Tibial artery (tissue), 4 donors: ENCODE data around the gene SCEL.

Source experiments
- DNase-seq, 2 donors: peaks; one replicate each; pipeline ENCODE4 v3.0.0-alpha.2; 2019
- H3K27ac ChIP-seq, 2 donors: fragments of 200-600 bp; sonication (generic) in 1 of 2; 1 replicate in 1 of 2; 2 replicates in 1 of 2; pipeline ENCODE4 v1.5.1; 2018 to 2019; ENCODE audit warnings: mild to moderate bottlenecking in 1 of 2
- H3K27me3 ChIP-seq, 2 donors: fragments of 200-600 bp; sonication (generic) in 1 of 2; one replicate each; pipeline versions ENCODE4 v1.5.1 to v1.6.0; 2016 to 2019
- H3K36me3 ChIP-seq, 3 donors: fragments of 200-600 bp; sonication (generic) in 2 of 3; one replicate each; pipeline ENCODE4 v1.5.1; 2016 to 2019; ENCODE audit warnings: mild to moderate bottlenecking in 2 of 3
- H3K4me1 ChIP-seq, 4 donors: fragments of 200-600 bp; sonication (generic) in 2 of 4; 1 replicate in 3 of 4; 2 replicates in 1 of 4; pipeline ENCODE4 v1.5.1; 2016 to 2019
- H3K4me3 ChIP-seq, 2 donors: fragments of 200-600 bp; sonication (generic) in 1 of 2; 1 replicate in 1 of 2; 2 replicates in 1 of 2; pipeline ENCODE4 v1.5.1; 2018 to 2019; ENCODE audit warnings: mild to moderate bottlenecking in 2 of 2
- H3K9me3 ChIP-seq, 3 donors: fragments of 200-600 bp; sonication (generic) in 1 of 3; one replicate each; pipeline ENCODE4 v1.5.1; 2016 to 2019
- intact Hi-C: fragments of 100-400 bp; cut with DNase I; formaldehyde crosslinking; loops from one replicate; pipeline ENCODE4 v1.15.0; 2023; ENCODE audit warnings: low total_unique reads
- TF ChIP-seq, protein P1 (sequence below), 2 experiments: fragments of 200-600 bp in 1 of 2; fragments of 450-650 bp in 1 of 2; IDR thresholded peaks; one replicate each; pipeline ENCODE4 v1.5.1; 2017 to 2019; ENCODE audit warnings: antibody characterized with exemption in 2 of 2, mild to moderate bottlenecking in 1 of 2, moderate library complexity in 1 of 2

The SCEL gene

DNA sequence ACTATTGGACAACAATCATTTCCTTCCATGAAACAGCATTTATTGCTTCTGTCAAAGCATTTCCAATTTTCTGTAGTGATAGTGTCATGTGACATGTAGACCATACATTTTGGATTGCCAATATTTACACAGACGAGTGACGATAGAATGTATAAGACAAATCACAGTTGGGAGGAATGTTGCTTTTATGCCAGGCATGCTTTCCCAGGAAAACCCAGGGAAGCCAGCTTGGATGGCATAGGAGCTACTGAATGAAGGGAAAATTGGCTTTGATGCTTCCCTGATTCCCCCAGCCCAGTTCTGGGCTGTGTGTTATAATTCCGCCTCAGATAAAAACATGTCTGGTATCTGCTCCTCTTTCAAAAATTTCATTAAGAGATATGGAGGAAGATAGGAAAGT lies 22.5 kb downstream of the SCEL start:
- intact Hi-C loops, result no loop called here
- Histone ChIP-seq H3K4me3 (no peak overlapping the region), H3K36me3 (no peaks in the 10 kb centered on the region), H3K27me3 (no peaks in the 10 kb centered on the region), H3K27ac (no peak overlapping the region), H3K4me1 (no peaks in the 10 kb centered on the region), H3K9me3 (no peaks in the 10 kb centered on the region)
- no peak for DNase-seq
- TF ChIP-seq, protein P1, sequence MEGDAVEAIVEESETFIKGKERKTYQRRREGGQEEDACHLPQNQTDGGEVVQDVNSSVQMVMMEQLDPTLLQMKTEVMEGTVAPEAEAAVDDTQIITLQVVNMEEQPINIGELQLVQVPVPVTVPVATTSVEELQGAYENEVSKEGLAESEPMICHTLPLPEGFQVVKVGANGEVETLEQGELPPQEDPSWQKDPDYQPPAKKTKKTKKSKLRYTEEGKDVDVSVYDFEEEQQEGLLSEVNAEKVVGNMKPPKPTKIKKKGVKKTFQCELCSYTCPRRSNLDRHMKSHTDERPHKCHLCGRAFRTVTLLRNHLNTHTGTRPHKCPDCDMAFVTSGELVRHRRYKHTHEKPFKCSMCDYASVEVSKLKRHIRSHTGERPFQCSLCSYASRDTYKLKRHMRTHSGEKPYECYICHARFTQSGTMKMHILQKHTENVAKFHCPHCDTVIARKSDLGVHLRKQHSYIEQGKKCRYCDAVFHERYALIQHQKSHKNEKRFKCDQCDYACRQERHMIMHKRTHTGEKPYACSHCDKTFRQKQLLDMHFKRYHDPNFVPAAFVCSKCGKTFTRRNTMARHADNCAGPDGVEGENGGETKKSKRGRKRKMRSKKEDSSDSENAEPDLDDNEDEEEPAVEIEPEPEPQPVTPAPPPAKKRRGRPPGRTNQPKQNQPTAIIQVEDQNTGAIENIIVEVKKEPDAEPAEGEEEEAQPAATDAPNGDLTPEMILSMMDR (IDR thresholded peaks at IDR 0.05), result no peak

DNA sequence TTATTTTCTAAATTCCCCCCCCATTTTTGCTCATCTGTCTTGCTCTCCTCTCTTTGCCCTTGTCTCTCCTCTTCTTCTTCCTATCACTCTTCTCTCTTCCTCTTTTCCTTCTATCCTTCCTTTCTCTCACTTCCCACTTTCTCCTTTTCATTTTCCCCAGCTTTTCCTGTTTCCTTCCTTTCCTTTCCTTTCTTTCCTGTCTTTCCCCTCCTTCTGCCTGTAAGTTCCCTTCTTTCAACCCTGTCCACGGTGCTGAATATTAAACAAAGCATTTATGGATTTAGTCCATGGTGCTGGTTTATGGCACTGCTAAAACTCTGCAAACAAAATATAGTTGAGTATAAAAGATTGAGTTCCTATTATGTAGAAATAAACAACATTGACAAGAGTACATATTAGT lies 27.6 kb downstream of the SCEL start:
- H3K4me3 ChIP-seq, result no peak overlapping the region
- H3K9me3 ChIP-seq, result no peaks in the 10 kb centered on the region
- TF ChIP-seq, protein P1 (IDR thresholded peaks at IDR 0.05), result no peak
- H3K36me3 ChIP-seq, result no peaks in the 10 kb centered on the region
- H3K27me3 ChIP-seq, result peaks cover 0 to 3% of the 10 kb centered on the region in 2 donors
- no peak overlapping the region for H3K27ac ChIP-seq
- intact Hi-C loops, result no loop called here
- no peaks in the 10 kb centered on the region for H3K4me1 ChIP-seq
- no peak for DNase-seq

DNA sequence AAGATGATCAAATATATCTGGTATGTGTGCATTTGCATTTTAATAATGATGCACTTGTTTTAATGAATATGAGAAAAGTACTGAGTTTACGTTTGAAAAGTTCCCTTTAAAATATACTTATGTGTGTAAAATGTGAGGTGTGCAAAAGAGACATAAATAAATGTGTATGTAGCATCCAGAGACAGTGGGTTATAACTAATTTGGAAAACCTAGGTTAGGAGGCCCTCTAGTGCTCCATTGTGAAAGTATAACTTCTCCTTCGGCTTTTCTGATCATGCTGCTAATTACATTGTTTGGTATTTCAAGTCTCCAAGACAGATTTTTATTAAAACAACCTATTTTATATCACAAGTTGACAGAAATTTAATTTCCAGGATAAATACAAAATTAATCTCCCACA lies 30.1 kb downstream of the SCEL start:
- TF ChIP-seq, protein P1 (IDR thresholded peaks at IDR 0.05), result no peak
- Histone ChIP-seq H3K9me3 (no peaks in the 10 kb centered on the region), H3K4me3 (no peak overlapping the region), H3K27ac (no peak overlapping the region), H3K27me3 (peaks cover 0 to 3% of the 10 kb centered on the region in 2 donors), H3K36me3 (no peaks in the 10 kb centered on the region), H3K4me1 (no peaks in the 10 kb centered on the region)
- intact Hi-C loops, result no loop called here
- DNase-seq, result no peak

DNA sequence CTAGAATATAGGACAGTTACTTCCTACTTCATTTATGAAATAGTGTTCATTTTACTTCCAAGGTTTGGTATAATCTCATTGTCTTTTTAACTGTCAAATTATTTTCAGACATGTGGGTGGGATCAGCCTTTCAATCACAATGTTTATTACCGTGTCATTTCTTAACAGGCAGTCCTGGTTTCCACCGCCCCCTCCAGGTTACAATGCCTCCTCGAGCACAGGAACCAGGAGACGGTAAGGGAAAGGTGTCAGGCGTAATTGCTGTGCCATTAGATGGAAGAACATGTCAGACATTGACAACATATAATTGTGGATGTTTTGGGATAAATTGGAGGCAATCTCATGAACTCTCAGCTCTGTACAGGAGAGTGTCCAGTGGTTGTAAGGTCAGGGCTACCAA lies 36.5 kb downstream of the SCEL start:
- intact Hi-C loops, result no loop called here
- DNase-seq, result no peak
- no peaks in the 10 kb centered on the region for H3K27me3 ChIP-seq
- no peaks in the 10 kb centered on the region for H3K9me3 ChIP-seq
- H3K27ac ChIP-seq, result no peak overlapping the region
- TF ChIP-seq, protein P1 (IDR thresholded peaks at IDR 0.05), result no peak
- H3K36me3 ChIP-seq, result no peaks in the 10 kb centered on the region
- H3K4me3 ChIP-seq, result no peak overlapping the region
- H3K4me1 ChIP-seq, result no peaks in the 10 kb centered on the region

DNA sequence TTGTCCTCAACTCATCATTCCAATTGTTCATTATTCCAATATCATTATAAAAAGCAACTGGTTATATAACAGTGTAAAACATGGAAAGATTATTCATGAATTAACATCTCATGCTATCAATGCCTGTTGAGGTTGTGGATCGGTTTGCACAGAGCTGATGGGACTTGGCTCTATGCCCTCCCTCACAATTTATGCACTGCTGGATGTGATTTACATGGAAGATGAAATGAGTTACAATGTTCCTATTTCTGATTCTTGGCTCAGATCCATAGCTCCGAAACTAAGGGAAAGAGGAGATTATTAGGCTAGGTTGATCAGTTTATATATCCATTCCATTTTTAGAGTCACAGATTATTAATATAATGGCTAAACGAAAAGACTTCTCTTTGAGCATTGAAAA lies 38.6 kb downstream of the SCEL start:
- TF ChIP-seq, protein P1 (IDR thresholded peaks at IDR 0.05), result no peak
- Histone ChIP-seq H3K27me3 (peaks cover 0 to 6% of the 10 kb centered on the region in 2 donors), H3K36me3 (no peaks in the 10 kb centered on the region), H3K27ac (no peak overlapping the region), H3K4me3 (no peak overlapping the region), H3K4me1 (no peaks in the 10 kb centered on the region), H3K9me3 (no peaks in the 10 kb centered on the region)
- no peak for DNase-seq
- intact Hi-C loops, result no loop called here

DNA sequence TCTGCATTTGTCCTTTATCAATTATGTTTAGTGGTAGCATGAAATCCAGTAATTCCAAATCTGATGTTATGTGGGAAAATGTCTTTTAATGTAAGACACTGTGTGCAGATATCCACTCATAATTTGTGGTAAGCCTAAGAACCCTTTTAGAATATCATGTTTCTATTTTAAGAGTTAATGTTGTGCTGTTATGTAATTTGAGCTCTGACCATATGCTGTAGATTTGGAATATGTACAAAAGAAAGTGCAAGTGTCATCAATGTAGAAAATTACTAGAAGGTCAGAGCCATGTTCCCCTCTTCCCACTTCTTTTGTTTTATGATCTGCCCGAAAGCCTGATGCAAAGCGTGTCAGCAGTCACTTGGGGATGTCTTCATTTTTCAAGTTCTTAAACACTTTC lies 44.5 kb downstream of the SCEL start:
- no peak for DNase-seq
- TF ChIP-seq, protein P1 (IDR thresholded peaks at IDR 0.05), result no peak

More for the DNA sequence above, 44.5 kb downstream of the SCEL start:
- peaks cover 0 to 6% of the 10 kb centered on the region in 2 donors for H3K27me3 ChIP-seq
- no peaks in the 10 kb centered on the region for H3K36me3 ChIP-seq
- no peaks in the 10 kb centered on the region for H3K4me1 ChIP-seq
- no peak overlapping the region for H3K4me3 ChIP-seq
- no peak overlapping the region for H3K27ac ChIP-seq
- no peaks in the 10 kb centered on the region for H3K9me3 ChIP-seq
- intact Hi-C loops, result no loop called here
